ENCODE results near the gene SIRT3.
"Not testable (repeated sequence)": the region's sequence is repeated elsewhere in the genome, so short reads cannot be mapped to it uniquely, and the experiment has no call there.

The SIRT3 gene

GRCh38 chr11:198236-198806 lies 37.8 kb downstream of the SIRT3 start:
- Histone ChIP-seq H3K36me3 (ENCODE audit: insufficient read depth, low read length) (no peaks in the 10 kb centered on the region), H3K4me1 (ENCODE audit: insufficient read depth, low read length, poor library complexity, severe bottlenecking) (peaks cover 12% of the 10 kb centered on the region), H3K9me3 (ENCODE audit: insufficient read depth, low read depth, low read length) (no peaks in the 10 kb centered on the region), H3K4me3 (ENCODE audit: low read length, poor library complexity, severe bottlenecking) (no peak overlapping the region), H3K9ac (ENCODE audit: low read depth, low read length, poor library complexity, severe bottlenecking) (no peak overlapping the region), H2AFZ (ENCODE audit: low read length) (no peak overlapping the region), H3F3A (ENCODE audit: low read depth) (no peaks in the 10 kb centered on the region), H3K4me2 (ENCODE audit: low read depth, low read length, poor library complexity, severe bottlenecking) (no peak overlapping the region), H3K27me3 (ENCODE audit: insufficient read depth, low read length, poor library complexity, severe bottlenecking) (no peaks in the 10 kb centered on the region), H4K20me1 (ENCODE audit: insufficient read depth, low read length, poor library complexity, severe bottlenecking) (no peaks in the 10 kb centered on the region), H3K9me2 (replicated peaks; ENCODE audit: low read depth, low read length) (no peaks in the 10 kb centered on the region), H3K79me2 (ENCODE audit: insufficient read depth, low read length) (no peaks in the 10 kb centered on the region)
- TF ChIP-seq, protein P1, sequence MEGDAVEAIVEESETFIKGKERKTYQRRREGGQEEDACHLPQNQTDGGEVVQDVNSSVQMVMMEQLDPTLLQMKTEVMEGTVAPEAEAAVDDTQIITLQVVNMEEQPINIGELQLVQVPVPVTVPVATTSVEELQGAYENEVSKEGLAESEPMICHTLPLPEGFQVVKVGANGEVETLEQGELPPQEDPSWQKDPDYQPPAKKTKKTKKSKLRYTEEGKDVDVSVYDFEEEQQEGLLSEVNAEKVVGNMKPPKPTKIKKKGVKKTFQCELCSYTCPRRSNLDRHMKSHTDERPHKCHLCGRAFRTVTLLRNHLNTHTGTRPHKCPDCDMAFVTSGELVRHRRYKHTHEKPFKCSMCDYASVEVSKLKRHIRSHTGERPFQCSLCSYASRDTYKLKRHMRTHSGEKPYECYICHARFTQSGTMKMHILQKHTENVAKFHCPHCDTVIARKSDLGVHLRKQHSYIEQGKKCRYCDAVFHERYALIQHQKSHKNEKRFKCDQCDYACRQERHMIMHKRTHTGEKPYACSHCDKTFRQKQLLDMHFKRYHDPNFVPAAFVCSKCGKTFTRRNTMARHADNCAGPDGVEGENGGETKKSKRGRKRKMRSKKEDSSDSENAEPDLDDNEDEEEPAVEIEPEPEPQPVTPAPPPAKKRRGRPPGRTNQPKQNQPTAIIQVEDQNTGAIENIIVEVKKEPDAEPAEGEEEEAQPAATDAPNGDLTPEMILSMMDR (conservative IDR thresholded peaks at IDR 0.05; ENCODE audit: low read length) = no peak

- no peaks in the 10 kb centered on the region for H3K79me2 ChIP-seq (ENCODE audit: insufficient read depth, low read length)
- H3F3A ChIP-seq (ENCODE audit: low read depth) = no peaks in the 10 kb centered on the region
- no peak overlapping the region for H3K4me3 ChIP-seq (ENCODE audit: low read length, poor library complexity, severe bottlenecking)
- no peaks in the 10 kb centered on the region for H3K9me3 ChIP-seq (ENCODE audit: insufficient read depth, low read depth, low read length)
- H3K4me1 ChIP-seq (ENCODE audit: insufficient read depth, low read length, poor library complexity, severe bottlenecking) = peaks cover 11% of the 10 kb centered on the region
- H3K36me3 ChIP-seq (ENCODE audit: insufficient read depth, low read length) = no peaks in the 10 kb centered on the region
- H2AFZ ChIP-seq (ENCODE audit: low read length) = no peak overlapping the region
- H3K27me3 ChIP-seq (ENCODE audit: insufficient read depth, low read length, poor library complexity, severe bottlenecking) = no peaks in the 10 kb centered on the region
- H3K4me2 ChIP-seq (ENCODE audit: low read depth, low read length, poor library complexity, severe bottlenecking) = no peak overlapping the region
- no peak overlapping the region for H3K9ac ChIP-seq (ENCODE audit: low read depth, low read length, poor library complexity, severe bottlenecking)
- TF ChIP-seq, protein P1 (conservative IDR thresholded peaks at IDR 0.05; ENCODE audit: low read length) = no peak
- no peak for TF ChIP-seq EZH2phosphoT487 (IDR thresholded peaks at IDR 0.05; ENCODE audit: borderline replicate concordance)
- no peaks in the 10 kb centered on the region for H3K9me2 ChIP-seq (replicated peaks; ENCODE audit: low read depth, low read length)
- H4K20me1 ChIP-seq (ENCODE audit: insufficient read depth, low read length, poor library complexity, severe bottlenecking) = no peaks in the 10 kb centered on the region
These were observed 38.4 kb downstream of the SIRT3 start for GRCh38 chr11:197741-198235.

- no peaks in the 10 kb centered on the region for H3F3A ChIP-seq (ENCODE audit: low read depth)
- no peak overlapping the region for H3K9ac ChIP-seq (ENCODE audit: low read depth, low read length, poor library complexity, severe bottlenecking)
- no peak overlapping the region for H3K4me2 ChIP-seq (ENCODE audit: low read depth, low read length, poor library complexity, severe bottlenecking)
- H3K4me3 ChIP-seq (ENCODE audit: low read length, poor library complexity, severe bottlenecking) = no peak overlapping the region
- H3K36me3 ChIP-seq (ENCODE audit: insufficient read depth, low read length) = no peaks in the 10 kb centered on the region
- H4K20me1 ChIP-seq (ENCODE audit: insufficient read depth, low read length, poor library complexity, severe bottlenecking) = no peaks in the 10 kb centered on the region
- no peaks in the 10 kb centered on the region for H3K27me3 ChIP-seq (ENCODE audit: insufficient read depth, low read length, poor library complexity, severe bottlenecking)
- no peak for TF ChIP-seq EZH2phosphoT487 (IDR thresholded peaks at IDR 0.05; ENCODE audit: borderline replicate concordance)
- no peak overlapping the region for H2AFZ ChIP-seq (ENCODE audit: low read length)
- H3K9me3 ChIP-seq (ENCODE audit: insufficient read depth, low read depth, low read length) = no peaks in the 10 kb centered on the region
- peaks cover 7% of the 10 kb centered on the region for H3K4me1 ChIP-seq (ENCODE audit: insufficient read depth, low read length, poor library complexity, severe bottlenecking)
- no peaks in the 10 kb centered on the region for H3K79me2 ChIP-seq (ENCODE audit: insufficient read depth, low read length)
- no peaks in the 10 kb centered on the region for H3K9me2 ChIP-seq (replicated peaks; ENCODE audit: low read depth, low read length)
These were observed 39.1 kb downstream of the SIRT3 start for GRCh38 chr11:196786-197731.

GRCh38 chr11:193481-193880 lies 42.7 kb downstream of the SIRT3 start:
- H3K9me3 ChIP-seq (ENCODE audit: insufficient read depth, low read depth, low read length); H3K27me3 ChIP-seq (ENCODE audit: insufficient read depth, low read length, poor library complexity, severe bottlenecking); H3K4me3 ChIP-seq (ENCODE audit: low read length, poor library complexity, severe bottlenecking); H3K4me2 ChIP-seq (ENCODE audit: low read depth, low read length, poor library complexity, severe bottlenecking); H2AFZ ChIP-seq (ENCODE audit: low read length); H3K79me2 ChIP-seq (ENCODE audit: insufficient read depth, low read length); H3K4me1 ChIP-seq (ENCODE audit: insufficient read depth, low read length, poor library complexity, severe bottlenecking); H3F3A ChIP-seq (ENCODE audit: low read depth); H3K36me3 ChIP-seq (ENCODE audit: insufficient read depth, low read length); H3K9me2 ChIP-seq (replicated peaks; ENCODE audit: low read depth, low read length); H3K9ac ChIP-seq (ENCODE audit: low read depth, low read length, poor library complexity, severe bottlenecking); H4K20me1 ChIP-seq (ENCODE audit: insufficient read depth, low read length, poor library complexity, severe bottlenecking): not testable (repeated sequence)

GRCh38 chr11:192674-193128 lies 43.4 kb downstream of the SIRT3 start, which contains the start of gene SCGB1C1:
TSS of gene SCGB1C1 (plus strand) at chr11:193078. CDS start at chr11:193100, 22 bp downstream.
- H3K4me2 ChIP-seq (ENCODE audit: low read depth, low read length, poor library complexity, severe bottlenecking); H3K9ac ChIP-seq (ENCODE audit: low read depth, low read length, poor library complexity, severe bottlenecking); H2AFZ ChIP-seq (ENCODE audit: low read length); H3K36me3 ChIP-seq (ENCODE audit: insufficient read depth, low read length); H3F3A ChIP-seq (ENCODE audit: low read depth); H3K4me3 ChIP-seq (ENCODE audit: low read length, poor library complexity, severe bottlenecking); H4K20me1 ChIP-seq (ENCODE audit: insufficient read depth, low read length, poor library complexity, severe bottlenecking); H3K9me3 ChIP-seq (ENCODE audit: insufficient read depth, low read depth, low read length); H3K79me2 ChIP-seq (ENCODE audit: insufficient read depth, low read length); H3K9me2 ChIP-seq (replicated peaks; ENCODE audit: low read depth, low read length); H3K27me3 ChIP-seq (ENCODE audit: insufficient read depth, low read length, poor library complexity, severe bottlenecking); H3K4me1 ChIP-seq (ENCODE audit: insufficient read depth, low read length, poor library complexity, severe bottlenecking): not testable (repeated sequence)

All from Loucy (cell line).